Measurements from ENCODE around the gene CRHR2.
A peak's percentile ranks its signal among the peaks of the same experiment; 100 is the strongest.

The CRHR2 gene

DNA sequence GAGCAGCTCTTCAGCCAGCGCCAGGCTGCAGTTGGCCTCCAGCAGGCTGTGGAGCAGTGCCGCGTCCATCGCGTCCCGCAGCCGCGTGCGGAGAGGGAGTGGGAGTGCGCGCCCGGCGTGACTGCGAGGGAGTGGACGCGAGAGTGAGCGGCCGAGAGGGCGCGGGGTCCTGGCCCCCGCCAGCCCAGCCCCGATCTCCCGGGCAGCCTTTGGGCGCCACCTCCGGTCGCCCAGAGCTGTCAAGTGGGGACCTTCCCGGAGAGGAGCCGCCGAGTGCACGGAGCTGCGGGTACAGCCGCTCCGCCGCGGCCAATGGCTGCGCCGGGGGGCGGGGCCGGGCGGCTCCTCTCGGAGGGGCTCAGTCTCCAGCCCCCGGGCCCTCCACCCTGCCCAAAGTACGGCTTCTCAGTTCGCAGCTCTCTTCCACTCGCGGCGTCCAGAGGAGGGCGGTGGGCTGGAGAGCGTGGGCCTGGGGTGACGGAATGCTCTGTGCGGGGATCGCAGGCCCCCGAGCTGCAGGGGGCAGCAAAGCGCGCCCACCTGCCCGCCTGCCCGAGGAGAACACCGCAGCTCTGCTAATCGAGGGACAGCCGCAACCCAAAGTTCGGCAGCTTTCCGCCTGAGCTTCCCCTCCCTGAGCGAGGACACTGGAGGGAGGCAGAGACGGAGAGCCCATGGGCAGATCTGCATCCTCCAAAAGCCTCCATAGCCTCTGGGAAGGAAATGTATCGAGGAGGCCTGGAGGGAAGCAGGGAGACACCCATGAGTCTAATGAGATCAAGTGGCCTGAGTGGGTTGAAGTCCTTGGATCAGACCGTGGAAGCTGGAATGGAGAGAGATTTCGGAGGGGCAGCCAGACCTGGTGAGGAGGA, at the start of gene CRHR2:
CRHR2 (minus strand) TSS at position 245 of the 872 bp plus-strand sequence; CDS start at position 69, 176 bp downstream.
- Histone ChIP-seq H3K27me3 (ENCODE audit: control insufficient read depth, insufficient read depth, low read length) (peaks cover 20% of the 10 kb centered on the region), H3K27ac (ENCODE audit: low read length) (no peak within 1 kb of the TSS), H3K4me1 (ENCODE audit: control insufficient read depth, insufficient read depth, low read length) (peaks cover 5% of the 10 kb centered on the region), H3K36me3 (ENCODE audit: control insufficient read depth, insufficient read depth, low read length) (no peaks in the 10 kb centered on the region; the same call in 1 of the 2 replicates), H3K4me3 (ENCODE audit: low read length) (peak within 1 kb of the TSS; percentile 25; the same call in 1 of the 2 replicates), H3K9me3 (ENCODE audit: control insufficient read depth, insufficient read depth, low read length) (no peaks in the 10 kb centered on the region)
- DNase-seq (ENCODE audit: low read depth, low spot score) = no peak
- no CpG with 5 or more reads among the region's 67 CpGs for WGBS (ENCODE audit: insufficient coverage, insufficient read length)

DNA sequence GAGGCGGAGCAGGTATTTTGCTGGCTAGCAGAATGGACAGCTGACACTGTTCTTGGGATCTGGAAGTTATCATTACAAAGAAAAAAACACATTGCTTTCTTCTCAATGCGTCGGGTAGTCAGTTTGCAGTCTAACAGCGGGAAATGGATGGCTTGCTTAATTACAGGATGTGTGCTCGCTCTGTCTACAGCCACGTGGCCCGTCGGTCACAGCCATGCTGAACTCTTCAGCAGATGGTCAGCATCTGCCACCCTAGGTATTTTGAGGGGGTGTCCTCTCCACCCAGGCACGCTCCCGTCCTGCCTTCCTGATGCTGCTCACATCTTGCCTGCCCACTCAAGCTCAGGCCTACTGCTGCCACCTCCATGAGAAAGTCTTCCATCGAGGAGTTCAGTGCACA, 49.3 kb upstream of the CRHR2 start:
- Histone ChIP-seq H3K4me3 (ENCODE audit: low read length) (no peak overlapping the region), H3K9me3 (ENCODE audit: control insufficient read depth, insufficient read depth, low read length) (no peaks in the 10 kb centered on the region), H3K27ac (ENCODE audit: low read length) (no peak overlapping the region), H3K27me3 (ENCODE audit: control insufficient read depth, insufficient read depth, low read length) (no peaks in the 10 kb centered on the region), H3K4me1 (ENCODE audit: control insufficient read depth, insufficient read depth, low read length) (0 out of 2 replicates have a peak, but pooled peaks cover 2% of the 10 kb centered on the region), H3K36me3 (ENCODE audit: control insufficient read depth, insufficient read depth, low read length) (no peaks in the 10 kb centered on the region)
- no CpG with 5 or more reads among the region's 11 CpGs for WGBS (ENCODE audit: insufficient coverage, insufficient read length)
- no peak for DNase-seq (ENCODE audit: low read depth, low spot score)

DNA sequence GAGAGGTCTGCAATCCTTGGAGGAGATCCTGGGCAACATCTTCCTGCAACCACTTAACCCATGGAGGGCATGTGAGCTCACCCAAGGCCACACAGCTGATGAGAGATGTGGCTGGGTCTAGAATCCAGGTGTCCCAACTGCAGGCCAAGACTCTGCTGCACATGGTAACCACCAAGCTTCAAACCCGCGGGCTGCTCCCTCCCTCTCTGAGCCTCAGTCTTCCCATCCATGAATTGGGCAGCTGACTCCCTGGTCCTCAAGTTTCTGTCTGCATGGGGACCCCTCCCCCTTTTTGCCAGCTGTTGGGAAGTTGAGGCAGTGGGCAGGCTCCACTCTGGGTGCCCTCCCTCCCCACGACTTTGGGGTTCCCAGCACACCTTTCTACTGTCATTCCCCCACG, 48.7 kb upstream of the CRHR2 start:
- no CpG with 5 or more reads among the region's 4 CpGs for WGBS (ENCODE audit: insufficient coverage, insufficient read length)

DNA sequence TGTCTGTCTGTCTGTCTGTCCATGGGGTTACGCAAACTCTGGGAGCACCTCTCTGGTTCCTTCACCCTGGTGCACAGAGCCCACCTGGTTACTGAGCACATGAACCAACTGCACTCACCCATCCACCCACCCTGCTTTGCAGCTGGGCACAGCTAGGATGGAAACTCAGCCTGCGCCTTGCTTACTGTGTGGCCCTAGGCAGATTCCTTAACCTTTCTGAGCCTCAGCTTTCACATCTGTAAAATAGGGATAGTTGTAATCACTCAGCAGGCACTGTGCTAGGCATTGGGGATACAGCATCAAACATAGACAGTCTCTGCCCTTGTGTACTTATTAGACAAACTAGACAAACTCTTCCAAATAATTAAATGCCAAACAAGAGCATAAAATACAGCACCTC, 47.8 kb upstream of the CRHR2 start:
- H3K27ac ChIP-seq (ENCODE audit: low read length) = no peak overlapping the region
- no peaks in the 10 kb centered on the region for H3K36me3 ChIP-seq (ENCODE audit: control insufficient read depth, insufficient read depth, low read length)
- no peaks in the 10 kb centered on the region for H3K27me3 ChIP-seq (ENCODE audit: control insufficient read depth, insufficient read depth, low read length)
- DNase-seq (ENCODE audit: low read depth, low spot score) = no peak
- 0 out of 2 replicates have a peak, but pooled peaks cover 2% of the 10 kb centered on the region for H3K4me1 ChIP-seq (ENCODE audit: control insufficient read depth, insufficient read depth, low read length)
- no peak overlapping the region for H3K4me3 ChIP-seq (ENCODE audit: low read length)
- no peaks in the 10 kb centered on the region for H3K9me3 ChIP-seq (ENCODE audit: control insufficient read depth, insufficient read depth, low read length)
- no CpG with 5 or more reads among the region's 2 CpGs for WGBS (ENCODE audit: insufficient coverage, insufficient read length)

More for the DNA sequence above, 48.7 kb upstream of the CRHR2 start:
- Histone ChIP-seq H3K27me3 (ENCODE audit: control insufficient read depth, insufficient read depth, low read length) (no peaks in the 10 kb centered on the region), H3K27ac (ENCODE audit: low read length) (no peak overlapping the region), H3K9me3 (ENCODE audit: control insufficient read depth, insufficient read depth, low read length) (no peaks in the 10 kb centered on the region), H3K36me3 (ENCODE audit: control insufficient read depth, insufficient read depth, low read length) (no peaks in the 10 kb centered on the region), H3K4me3 (ENCODE audit: low read length) (no peak overlapping the region), H3K4me1 (ENCODE audit: control insufficient read depth, insufficient read depth, low read length) (0 out of 2 replicates have a peak, but pooled peaks cover 2% of the 10 kb centered on the region)
- no peak for DNase-seq (ENCODE audit: low read depth, low spot score)

DNA sequence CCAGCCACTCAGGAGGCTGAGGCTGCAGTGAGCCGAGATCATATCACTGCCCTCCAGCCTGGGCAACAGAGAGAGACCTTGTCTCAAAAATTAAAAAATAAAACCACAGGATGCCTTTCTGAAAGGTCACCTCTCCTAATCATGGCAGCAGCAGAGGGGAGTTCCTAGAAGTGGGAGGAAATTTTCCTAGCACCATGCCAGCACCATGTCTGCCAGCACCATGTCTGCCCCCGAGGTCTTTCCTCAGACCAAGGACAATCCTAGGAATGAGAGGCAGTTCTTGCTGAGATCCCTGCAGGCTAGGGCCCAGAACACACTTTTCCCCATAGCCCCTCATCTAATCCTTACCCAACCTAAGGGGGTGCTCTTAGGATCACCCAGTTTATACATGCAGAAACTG, 47.4 kb upstream of the CRHR2 start:
- H3K36me3 ChIP-seq (ENCODE audit: control insufficient read depth, insufficient read depth, low read length) = no peaks in the 10 kb centered on the region
- H3K9me3 ChIP-seq (ENCODE audit: control insufficient read depth, insufficient read depth, low read length) = no peaks in the 10 kb centered on the region
- H3K27me3 ChIP-seq (ENCODE audit: control insufficient read depth, insufficient read depth, low read length) = no peaks in the 10 kb centered on the region
- WGBS (ENCODE audit: insufficient coverage, insufficient read length) = no CpG with 5 or more reads among the region's 2 CpGs
- H3K4me1 ChIP-seq (ENCODE audit: control insufficient read depth, insufficient read depth, low read length) = 0 out of 2 replicates have a peak, but pooled peaks cover 2% of the 10 kb centered on the region
- DNase-seq (ENCODE audit: low read depth, low spot score) = no peak
- no peak overlapping the region for H3K4me3 ChIP-seq (ENCODE audit: low read length)
- H3K27ac ChIP-seq (ENCODE audit: low read length) = no peak overlapping the region

DNA sequence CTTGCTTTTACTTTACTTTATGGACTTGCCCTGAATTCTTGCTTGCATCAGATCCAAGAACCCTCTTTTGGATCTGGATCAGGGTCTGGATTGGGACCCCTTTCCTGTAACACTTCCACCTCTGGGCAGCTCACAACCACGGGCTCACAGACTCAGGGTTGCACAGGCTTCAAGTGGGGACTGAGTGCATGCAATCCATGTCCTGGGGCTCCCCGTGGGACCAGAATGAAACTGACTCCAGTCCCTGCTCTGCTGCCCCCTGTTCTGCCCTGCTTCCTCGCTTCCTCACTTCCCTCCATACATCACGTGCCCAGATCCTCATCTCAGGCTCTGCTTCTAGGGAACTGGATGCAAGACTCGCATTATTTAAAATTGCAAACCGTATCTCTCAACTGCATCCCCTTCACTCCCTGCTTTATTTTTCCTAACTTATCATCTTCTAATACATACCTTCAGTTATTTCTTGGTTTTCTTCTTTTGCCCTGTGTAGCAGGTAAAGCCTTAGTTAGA, 46.4 kb upstream of the CRHR2 start:
- no peak overlapping the region for H3K27ac ChIP-seq (ENCODE audit: low read length)
- no peak for DNase-seq (ENCODE audit: low read depth, low spot score)
- 100% methylated on average over 1 of the region's 6 CpGs for WGBS (ENCODE audit: insufficient coverage, insufficient read length)
- no peaks in the 10 kb centered on the region for H3K36me3 ChIP-seq (ENCODE audit: control insufficient read depth, insufficient read depth, low read length)
- no peak overlapping the region for H3K4me3 ChIP-seq (ENCODE audit: low read length)
- 0 out of 2 replicates have a peak, but pooled peaks cover 2% of the 10 kb centered on the region for H3K4me1 ChIP-seq (ENCODE audit: control insufficient read depth, insufficient read depth, low read length)
- no peaks in the 10 kb centered on the region for H3K27me3 ChIP-seq (ENCODE audit: control insufficient read depth, insufficient read depth, low read length)
- no peaks in the 10 kb centered on the region for H3K9me3 ChIP-seq (ENCODE audit: control insufficient read depth, insufficient read depth, low read length)

DNA sequence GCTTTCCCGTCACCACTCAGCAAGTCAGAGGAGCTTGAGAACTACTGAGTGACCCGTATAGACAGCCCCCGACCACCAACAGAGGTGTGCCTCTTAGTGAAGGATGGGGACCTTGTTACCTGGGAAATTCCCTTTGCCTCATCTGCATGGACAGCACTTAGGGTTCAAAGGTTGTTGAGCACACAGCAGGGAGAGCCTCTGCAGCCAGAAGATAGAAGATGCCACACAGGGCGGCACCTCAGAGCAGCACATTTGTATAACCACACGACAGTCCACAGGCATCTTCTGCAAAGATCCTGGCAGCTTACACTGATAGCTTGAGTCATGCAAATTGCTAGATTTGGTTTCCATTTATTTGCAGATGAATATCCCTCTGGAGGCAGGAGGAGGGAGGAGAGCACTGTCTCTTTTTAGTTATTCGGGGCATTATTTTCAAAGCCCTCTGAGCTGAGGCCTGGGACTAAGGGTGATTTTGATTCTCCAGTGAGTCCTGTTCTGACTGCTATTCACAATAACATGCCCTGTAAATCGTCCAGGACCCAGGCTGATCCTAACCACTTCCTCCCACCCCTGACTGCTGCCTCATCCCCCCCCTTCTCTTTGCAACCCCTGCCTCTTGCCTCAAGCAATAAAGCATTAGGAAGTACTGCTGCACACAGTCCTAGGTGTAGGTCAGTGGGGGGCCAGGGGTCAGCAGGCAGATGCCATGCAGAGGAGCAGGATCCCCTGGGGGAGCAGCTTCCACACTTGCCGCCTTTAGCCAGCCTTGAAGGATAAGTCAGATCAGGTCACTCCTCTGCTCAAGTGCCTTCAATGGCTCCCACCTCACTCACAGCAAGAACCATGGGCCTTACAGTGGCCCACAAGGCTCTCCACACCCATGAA, 45.0 kb upstream of the CRHR2 start:
- no peaks in the 10 kb centered on the region for H3K36me3 ChIP-seq (ENCODE audit: control insufficient read depth, insufficient read depth, low read length)
- H3K9me3 ChIP-seq (ENCODE audit: control insufficient read depth, insufficient read depth, low read length) = no peaks in the 10 kb centered on the region
- WGBS (ENCODE audit: insufficient coverage, insufficient read length) = no CpG with 5 or more reads among the region's 8 CpGs
- no peak overlapping the region for H3K4me3 ChIP-seq (ENCODE audit: low read length)
- no peaks in the 10 kb centered on the region for H3K27me3 ChIP-seq (ENCODE audit: control insufficient read depth, insufficient read depth, low read length)
- H3K27ac ChIP-seq (ENCODE audit: low read length) = no peak overlapping the region
- no peak for DNase-seq (ENCODE audit: low read depth, low spot score)
- H3K4me1 ChIP-seq (ENCODE audit: control insufficient read depth, insufficient read depth, low read length) = 0 out of 2 replicates have a peak, but pooled peaks cover 2% of the 10 kb centered on the region

DNA sequence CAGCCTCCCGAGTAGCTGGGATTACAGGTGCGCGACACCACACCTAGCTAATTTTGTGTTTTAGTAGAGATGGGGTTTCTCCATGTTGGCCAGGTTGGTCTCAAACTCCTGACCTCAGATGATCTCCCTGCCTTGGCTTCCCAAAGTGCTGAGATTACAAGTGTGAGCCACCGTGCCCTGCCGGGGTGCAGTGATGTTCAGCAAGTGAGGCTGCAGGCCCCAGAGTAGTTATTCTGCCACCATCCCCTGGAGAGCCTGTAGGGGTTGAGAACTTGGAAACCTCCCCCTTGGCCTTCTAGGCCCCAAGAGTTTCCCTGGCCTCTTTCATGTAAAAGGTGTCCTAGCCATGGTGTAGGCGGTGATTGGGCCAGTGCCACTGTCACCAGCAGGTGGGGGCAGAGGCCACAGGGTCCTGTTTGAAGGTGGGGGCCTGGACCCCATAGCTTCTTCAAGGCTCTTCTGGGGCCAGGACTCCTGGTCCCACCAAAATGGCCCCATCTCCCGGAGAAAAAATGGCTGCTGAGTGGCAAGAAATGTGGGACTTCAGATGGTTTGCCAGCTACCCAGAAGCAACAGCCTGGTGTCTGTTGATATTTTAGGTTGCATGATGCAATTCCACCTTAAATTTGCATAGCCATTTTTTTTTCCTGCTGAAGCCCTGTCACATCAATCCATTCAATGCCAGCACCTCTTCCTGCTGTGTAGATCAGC, 44.2 kb upstream of the CRHR2 start:
- Histone ChIP-seq H3K4me1 (ENCODE audit: control insufficient read depth, insufficient read depth, low read length) (0 out of 2 replicates have a peak, but pooled peaks cover 2% of the 10 kb centered on the region), H3K36me3 (ENCODE audit: control insufficient read depth, insufficient read depth, low read length) (no peaks in the 10 kb centered on the region), H3K27me3 (ENCODE audit: control insufficient read depth, insufficient read depth, low read length) (no peaks in the 10 kb centered on the region), H3K27ac (ENCODE audit: low read length) (no peak overlapping the region), H3K9me3 (ENCODE audit: control insufficient read depth, insufficient read depth, low read length) (no peaks in the 10 kb centered on the region), H3K4me3 (ENCODE audit: low read length) (no peak overlapping the region)
- no CpG with 5 or more reads among the region's 7 CpGs for WGBS (ENCODE audit: insufficient coverage, insufficient read length)
- DNase-seq (ENCODE audit: low read depth, low spot score) = no peak

DNA sequence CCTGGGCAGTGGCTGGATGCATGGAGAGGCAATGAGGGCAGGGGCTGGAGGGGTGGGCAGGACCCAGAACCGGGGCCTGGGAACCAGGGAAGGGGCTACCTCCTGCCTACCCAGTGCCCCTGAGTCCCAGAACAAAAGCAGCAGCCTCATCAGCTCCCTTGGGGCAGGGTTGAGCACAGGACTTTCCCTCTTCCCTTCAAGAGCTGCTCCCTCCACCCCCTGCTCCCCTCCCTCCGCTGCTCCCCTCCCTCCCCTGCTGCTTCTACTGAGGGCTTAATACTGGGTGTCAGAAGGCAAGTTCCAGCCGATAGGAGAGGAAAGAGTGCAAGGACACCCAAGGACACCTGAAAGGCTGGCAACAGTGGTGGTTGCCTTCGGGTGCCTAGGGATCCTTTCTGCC, 41.5 kb upstream of the CRHR2 start:
- no peak for DNase-seq (ENCODE audit: low read depth, low spot score)
- H3K36me3 ChIP-seq (ENCODE audit: control insufficient read depth, insufficient read depth, low read length) = no peaks in the 10 kb centered on the region
- no CpG with 5 or more reads among the region's 4 CpGs for WGBS (ENCODE audit: insufficient coverage, insufficient read length)
- H3K9me3 ChIP-seq (ENCODE audit: control insufficient read depth, insufficient read depth, low read length) = no peaks in the 10 kb centered on the region
- H3K27ac ChIP-seq (ENCODE audit: low read length) = no peak overlapping the region
- no peak overlapping the region for H3K4me3 ChIP-seq (ENCODE audit: low read length)
- H3K4me1 ChIP-seq (ENCODE audit: control insufficient read depth, insufficient read depth, low read length) = 0 out of 2 replicates have a peak, but pooled peaks cover 2% of the 10 kb centered on the region
- H3K27me3 ChIP-seq (ENCODE audit: control insufficient read depth, insufficient read depth, low read length) = no peaks in the 10 kb centered on the region

DNA sequence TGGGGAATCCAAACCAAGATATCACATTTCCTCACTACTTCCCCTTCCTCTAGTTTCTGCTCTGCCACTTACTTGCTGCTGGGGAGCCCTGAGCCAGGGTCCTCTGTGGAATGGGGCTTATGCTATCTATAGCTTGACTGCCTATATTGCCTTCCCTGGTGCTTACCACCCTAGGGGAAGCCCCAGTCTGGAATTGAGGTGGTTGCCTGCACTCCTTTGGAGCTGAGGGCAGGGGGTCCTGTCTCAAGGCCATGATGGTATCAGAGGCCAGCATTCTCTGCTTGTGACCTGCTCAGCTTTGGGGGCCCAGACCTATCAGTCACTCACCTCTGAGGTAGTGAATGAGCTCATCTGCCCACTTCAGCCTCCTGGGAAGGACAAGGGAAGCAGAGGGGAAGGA, 40.4 kb upstream of the CRHR2 start:
- Histone ChIP-seq H3K9me3 (ENCODE audit: control insufficient read depth, insufficient read depth, low read length) (no peaks in the 10 kb centered on the region), H3K4me1 (ENCODE audit: control insufficient read depth, insufficient read depth, low read length) (0 out of 2 replicates have a peak, but pooled peaks cover 2% of the 10 kb centered on the region), H3K27ac (ENCODE audit: low read length) (no peak overlapping the region), H3K4me3 (ENCODE audit: low read length) (no peak overlapping the region), H3K27me3 (ENCODE audit: control insufficient read depth, insufficient read depth, low read length) (no peaks in the 10 kb centered on the region), H3K36me3 (ENCODE audit: control insufficient read depth, insufficient read depth, low read length) (no peaks in the 10 kb centered on the region)
- no peak for DNase-seq (ENCODE audit: low read depth, low spot score)
